A673 (cell line): ENCODE results near the gene NAE1.

Experiments
- EZH2 ChIP-seq: fragments of 200-600 bp; sonication (generic); IDR thresholded peaks from 2 replicates; pipeline ENCODE4 v1.6.1; 2017; ENCODE audit warnings: borderline replicate concordance, low read depth, mild to moderate bottlenecking, mixed read lengths, antibody characterized with exemption, low read length; ENCODE audit not compliant: poor library complexity, severe bottlenecking
- TF ChIP-seq, protein P1 (sequence below): fragments of 300-800, 200-600 bp; sonication (generic); conservative IDR thresholded peaks from 2 replicates; pipeline ENCODE4 v1.5.1; 2017; ENCODE audit warnings: low read depth, mild to moderate bottlenecking, antibody characterized with exemption, low read length, moderate library complexity, mixed read lengths

DNA sequence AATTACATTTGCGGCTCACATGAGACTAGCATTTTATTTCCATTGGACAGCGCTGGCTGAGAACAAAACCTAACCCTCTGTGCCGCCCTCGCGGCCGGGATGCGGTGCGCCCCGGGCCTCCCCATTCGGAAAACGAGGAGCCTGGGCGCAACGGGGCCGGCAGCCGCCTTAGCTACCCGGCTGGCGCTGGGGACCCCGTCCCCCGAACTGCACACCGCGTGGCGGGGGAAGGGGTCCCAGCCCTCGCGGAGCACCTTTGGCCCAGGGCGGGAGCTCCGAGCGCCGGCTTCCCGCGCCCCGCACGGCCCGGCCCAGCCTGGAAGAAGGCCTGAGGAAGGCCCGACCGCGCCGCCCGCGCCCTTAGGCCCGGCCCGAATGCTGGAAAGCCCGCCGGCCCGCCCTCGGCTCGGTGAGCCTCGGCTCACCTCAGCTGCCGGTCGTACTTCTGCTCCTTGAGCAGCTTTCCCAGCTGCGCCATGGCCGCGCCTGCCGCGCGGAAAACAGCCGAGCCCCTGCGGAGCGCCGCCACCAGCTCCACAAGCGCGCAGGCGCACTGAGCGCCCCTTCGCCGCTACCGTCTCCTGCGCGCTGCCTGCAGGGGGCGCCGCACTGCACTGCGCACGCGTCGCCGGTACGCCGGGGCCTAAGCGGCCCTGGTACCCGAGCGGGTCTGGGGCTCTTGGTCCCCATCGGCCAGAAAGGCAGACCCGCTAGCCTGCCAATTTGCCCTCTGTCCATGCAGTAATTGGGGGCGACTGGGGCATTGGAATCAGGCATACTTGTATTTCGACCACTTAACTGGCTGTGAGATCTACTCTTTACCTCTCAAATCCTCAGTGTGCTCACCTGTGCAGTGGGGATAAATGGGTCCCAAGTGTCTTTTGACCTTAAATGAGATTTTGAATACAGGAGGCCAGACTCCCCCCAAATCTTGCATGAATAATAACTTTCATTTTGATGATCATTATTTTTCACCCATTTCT is at the start of gene NAE1:
- TF ChIP-seq, protein P1, sequence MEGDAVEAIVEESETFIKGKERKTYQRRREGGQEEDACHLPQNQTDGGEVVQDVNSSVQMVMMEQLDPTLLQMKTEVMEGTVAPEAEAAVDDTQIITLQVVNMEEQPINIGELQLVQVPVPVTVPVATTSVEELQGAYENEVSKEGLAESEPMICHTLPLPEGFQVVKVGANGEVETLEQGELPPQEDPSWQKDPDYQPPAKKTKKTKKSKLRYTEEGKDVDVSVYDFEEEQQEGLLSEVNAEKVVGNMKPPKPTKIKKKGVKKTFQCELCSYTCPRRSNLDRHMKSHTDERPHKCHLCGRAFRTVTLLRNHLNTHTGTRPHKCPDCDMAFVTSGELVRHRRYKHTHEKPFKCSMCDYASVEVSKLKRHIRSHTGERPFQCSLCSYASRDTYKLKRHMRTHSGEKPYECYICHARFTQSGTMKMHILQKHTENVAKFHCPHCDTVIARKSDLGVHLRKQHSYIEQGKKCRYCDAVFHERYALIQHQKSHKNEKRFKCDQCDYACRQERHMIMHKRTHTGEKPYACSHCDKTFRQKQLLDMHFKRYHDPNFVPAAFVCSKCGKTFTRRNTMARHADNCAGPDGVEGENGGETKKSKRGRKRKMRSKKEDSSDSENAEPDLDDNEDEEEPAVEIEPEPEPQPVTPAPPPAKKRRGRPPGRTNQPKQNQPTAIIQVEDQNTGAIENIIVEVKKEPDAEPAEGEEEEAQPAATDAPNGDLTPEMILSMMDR, result peak; percentile 96
- no peak for TF ChIP-seq EZH2
